Chondrocyte (in vitro differentiated cells): Measurements from ENCODE around the gene HPCAL4. TPM values are rescaled to one million over a fixed set of nuclear protein-coding genes. Genes with fewer than 3 reads are reported as not detected.

Source experiments
- DNase-seq: peaks from one replicate; pipeline ENCODE4 v3.0.0; 2021; ENCODE audit warnings: mixed read lengths, low spot score
- H3K27ac Mint-ChIP-seq: one replicate; pipeline ENCODE4 v1.8.0; 2021; ENCODE audit warnings: mild to moderate bottlenecking, moderate library complexity, mixed read lengths; ENCODE audit not compliant: unreplicated experiment
- H3K27me3 Mint-ChIP-seq: 2 replicates; pipeline ENCODE4 v1.8.0; 2021; ENCODE audit warnings: low read depth, mixed read lengths
- H3K36me3 Mint-ChIP-seq: 2 replicates; pipeline ENCODE4 v1.8.0; 2021; ENCODE audit warnings: low read depth, mixed read lengths
- H3K4me1 Mint-ChIP-seq: 2 replicates; pipeline ENCODE4 v1.8.0; 2021; ENCODE audit warnings: low read depth, mild to moderate bottlenecking, mixed read lengths
- H3K4me3 Mint-ChIP-seq: one replicate; pipeline ENCODE4 v1.8.0; 2021; ENCODE audit warnings: mild to moderate bottlenecking, moderate library complexity, mixed read lengths; ENCODE audit not compliant: unreplicated experiment
- H3K9me3 Mint-ChIP-seq: 2 replicates; pipeline ENCODE4 v1.8.0; 2021; ENCODE audit warnings: low read depth, mixed read lengths
- total RNA-seq: library from RNA; stranded (reverse); gene quantifications from 3 replicates; pipeline ENCODE4 v1.2.1, GENCODE V29; 2021
- TF ChIP-seq, protein P1 (sequence below): fragments of 200-600 bp; sonication (generic); IDR thresholded peaks from 2 replicates; pipeline ENCODE4 v1.5.0; 2021; ENCODE audit warnings: antibody characterized with exemption, mild to moderate bottlenecking, moderate library complexity

Gene HPCAL4
- total RNA-seq, 1 donor from 2014 or later: not detected

DNA sequence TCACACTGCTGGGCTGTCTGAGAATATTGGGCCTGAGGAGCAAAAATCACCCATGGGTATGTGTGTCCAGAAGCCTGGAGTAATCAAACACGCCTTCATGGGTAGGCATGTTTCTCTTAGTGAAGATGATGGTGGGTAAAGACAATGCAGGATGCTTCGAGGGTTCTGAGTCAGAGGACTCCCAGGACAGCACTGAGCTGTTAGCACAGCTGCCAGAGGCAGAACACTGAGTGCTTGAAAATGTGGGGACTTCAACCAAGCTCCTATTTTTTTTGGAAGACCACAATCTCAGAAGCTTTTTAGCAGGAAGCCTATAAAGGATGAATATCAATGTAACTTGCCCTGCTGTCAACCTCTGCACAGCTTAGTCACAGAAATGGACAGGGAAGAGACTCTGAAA lies 11.4 kb downstream of the HPCAL4 start:
- H3K9me3 Mint-ChIP-seq: no peaks in the 10 kb centered on the region
- H3K27ac Mint-ChIP-seq: no peak overlapping the region
- peaks cover 2% of the 10 kb centered on the region for H3K36me3 Mint-ChIP-seq
- no peak overlapping the region for H3K4me3 Mint-ChIP-seq
- TF ChIP-seq, protein P1, sequence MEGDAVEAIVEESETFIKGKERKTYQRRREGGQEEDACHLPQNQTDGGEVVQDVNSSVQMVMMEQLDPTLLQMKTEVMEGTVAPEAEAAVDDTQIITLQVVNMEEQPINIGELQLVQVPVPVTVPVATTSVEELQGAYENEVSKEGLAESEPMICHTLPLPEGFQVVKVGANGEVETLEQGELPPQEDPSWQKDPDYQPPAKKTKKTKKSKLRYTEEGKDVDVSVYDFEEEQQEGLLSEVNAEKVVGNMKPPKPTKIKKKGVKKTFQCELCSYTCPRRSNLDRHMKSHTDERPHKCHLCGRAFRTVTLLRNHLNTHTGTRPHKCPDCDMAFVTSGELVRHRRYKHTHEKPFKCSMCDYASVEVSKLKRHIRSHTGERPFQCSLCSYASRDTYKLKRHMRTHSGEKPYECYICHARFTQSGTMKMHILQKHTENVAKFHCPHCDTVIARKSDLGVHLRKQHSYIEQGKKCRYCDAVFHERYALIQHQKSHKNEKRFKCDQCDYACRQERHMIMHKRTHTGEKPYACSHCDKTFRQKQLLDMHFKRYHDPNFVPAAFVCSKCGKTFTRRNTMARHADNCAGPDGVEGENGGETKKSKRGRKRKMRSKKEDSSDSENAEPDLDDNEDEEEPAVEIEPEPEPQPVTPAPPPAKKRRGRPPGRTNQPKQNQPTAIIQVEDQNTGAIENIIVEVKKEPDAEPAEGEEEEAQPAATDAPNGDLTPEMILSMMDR: no peak
- H3K4me1 Mint-ChIP-seq: no peaks in the 10 kb centered on the region
- H3K27me3 Mint-ChIP-seq: peaks cover 35% of the 10 kb centered on the region
- no peak for DNase-seq

DNA sequence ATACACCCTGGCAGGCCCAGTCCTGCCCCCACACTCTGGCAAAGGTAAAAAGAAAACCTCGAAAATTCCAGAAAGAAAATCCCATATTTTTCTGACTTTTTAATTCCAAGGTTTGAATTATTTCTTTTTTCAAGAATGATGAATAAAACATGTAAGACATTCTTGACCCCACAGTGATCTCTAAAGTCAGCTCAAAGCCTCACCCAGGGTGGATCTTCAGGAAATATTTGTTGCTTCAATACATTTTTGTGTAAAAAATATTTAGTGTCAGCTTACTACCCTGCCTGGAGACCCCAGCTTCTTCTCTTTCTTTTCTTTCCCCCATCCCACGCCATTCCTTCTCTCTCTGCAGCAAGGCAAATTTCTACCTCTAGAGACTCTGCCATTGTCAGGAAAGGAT lies 12.3 kb downstream of the HPCAL4 start:
- Mint-ChIP-seq H3K9me3 (no peaks in the 10 kb centered on the region), H3K27me3 (peaks cover 31% of the 10 kb centered on the region), H3K4me3 (no peak overlapping the region), H3K4me1 (no peaks in the 10 kb centered on the region), H3K27ac (no peak overlapping the region), H3K36me3 (peaks cover 2% of the 10 kb centered on the region)
- TF ChIP-seq, protein P1: no peak
- no peak for DNase-seq

DNA sequence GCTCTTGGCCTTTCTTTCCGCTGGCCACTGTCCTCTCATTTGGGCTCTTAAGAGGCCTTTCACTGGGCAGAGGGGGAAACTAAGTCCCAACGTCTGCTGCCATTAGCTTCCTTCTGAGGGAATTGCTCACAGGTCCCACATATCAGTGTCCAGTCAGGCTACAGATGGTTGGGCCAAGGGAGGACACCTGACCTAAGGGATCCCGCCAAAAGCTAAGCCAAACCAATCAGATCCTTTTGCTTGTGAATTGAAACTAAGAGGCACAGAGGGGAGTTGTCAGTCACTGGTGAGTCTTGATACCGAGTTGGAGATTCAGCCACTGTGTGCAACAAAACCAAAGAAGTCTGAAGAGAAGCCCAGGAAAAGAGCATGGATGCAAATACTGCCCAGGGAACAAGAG lies 13.6 kb downstream of the HPCAL4 start:
- Mint-ChIP-seq H3K36me3 (no peaks in the 10 kb centered on the region), H3K9me3 (no peaks in the 10 kb centered on the region), H3K4me3 (no peak overlapping the region), H3K27me3 (peaks cover 23% of the 10 kb centered on the region), H3K27ac (no peak overlapping the region), H3K4me1 (no peaks in the 10 kb centered on the region)
- DNase-seq: no peak
- TF ChIP-seq, protein P1: no peak

DNA sequence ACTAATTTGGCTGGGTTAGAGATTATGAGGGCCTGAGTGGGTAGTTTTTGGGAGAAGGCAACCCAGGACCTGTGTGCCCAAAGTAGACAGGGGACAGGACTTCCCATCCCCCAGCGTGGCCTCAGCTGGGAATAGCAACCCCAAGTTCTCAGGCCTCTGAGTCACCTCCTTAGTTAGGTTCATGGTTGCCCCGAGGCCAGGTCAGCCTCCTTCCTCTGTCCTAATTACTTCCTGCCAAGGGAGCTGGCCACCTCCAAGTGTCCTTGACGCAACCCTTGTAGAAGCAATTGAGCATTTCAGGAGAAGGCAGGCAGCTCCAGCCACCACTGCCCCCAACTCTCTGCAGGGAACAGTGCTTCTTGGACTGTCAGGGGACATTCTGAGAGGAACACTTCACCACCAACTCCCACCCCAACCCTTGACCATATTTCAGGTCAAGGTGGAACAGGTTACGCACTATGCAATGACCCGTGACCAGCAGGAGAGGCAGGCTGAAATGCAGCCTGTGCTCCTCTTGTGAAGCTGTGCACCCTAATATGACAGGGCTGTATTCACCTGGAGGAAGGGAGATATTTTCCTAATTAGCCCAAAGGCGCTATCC lies 14.2 kb downstream of the HPCAL4 start:
- Mint-ChIP-seq H3K9me3 (no peaks in the 10 kb centered on the region), H3K27me3 (peaks cover 18% of the 10 kb centered on the region), H3K4me1 (peaks cover 4% of the 10 kb centered on the region), H3K36me3 (no peaks in the 10 kb centered on the region), H3K27ac (no peak overlapping the region), H3K4me3 (no peak overlapping the region)
- TF ChIP-seq, protein P1: no peak
- no peak for DNase-seq

DNA sequence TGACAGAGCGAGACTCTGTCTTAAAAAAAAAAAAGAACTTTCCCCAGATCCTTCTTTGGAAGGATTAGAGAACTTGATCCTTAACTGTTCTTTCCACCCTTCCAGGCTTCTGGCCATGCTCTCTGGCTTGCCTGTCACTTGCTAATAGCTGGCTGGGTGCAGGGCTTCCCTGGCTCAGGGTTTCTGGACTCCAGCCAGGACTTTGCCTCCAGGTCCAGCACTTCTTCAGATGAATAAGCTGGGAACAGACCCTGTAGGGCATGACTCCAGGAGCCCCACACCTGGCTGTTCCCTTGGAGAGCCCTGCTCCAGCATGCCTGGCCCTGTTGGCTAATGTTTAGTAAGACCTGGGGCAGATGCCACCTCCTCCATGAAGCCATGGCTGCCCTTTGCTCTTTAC lies 16.0 kb downstream of the HPCAL4 start:
- H3K36me3 Mint-ChIP-seq: no peaks in the 10 kb centered on the region
- TF ChIP-seq, protein P1: no peak
- H3K4me1 Mint-ChIP-seq: peaks cover 4% of the 10 kb centered on the region
- H3K4me3 Mint-ChIP-seq: no peak overlapping the region
- no peak overlapping the region for H3K27ac Mint-ChIP-seq
- peaks cover 11% of the 10 kb centered on the region for H3K27me3 Mint-ChIP-seq
- no peaks in the 10 kb centered on the region for H3K9me3 Mint-ChIP-seq
- no peak for DNase-seq
